Measurements from ENCODE around the gene CSF2.

DNA sequence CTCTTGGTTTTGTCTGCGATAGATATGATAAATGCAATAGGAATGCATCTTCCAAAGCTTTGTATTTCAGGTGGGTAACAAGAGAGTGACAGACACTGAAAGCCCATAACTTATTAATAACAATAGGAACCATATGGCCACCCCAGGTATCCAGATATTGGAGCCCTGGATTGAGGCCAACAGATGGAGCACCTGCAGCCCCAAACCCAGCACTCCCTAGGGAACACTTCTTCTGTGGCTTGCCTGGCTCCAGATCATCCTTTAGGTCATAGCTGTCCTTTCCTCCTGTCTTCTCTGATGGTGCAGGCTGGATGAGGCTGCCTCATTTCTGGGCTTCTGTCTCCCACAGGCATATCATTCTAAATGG is 18.2 kb upstream of the CSF2 start:
- TF ChIP-seq, protein P1, sequence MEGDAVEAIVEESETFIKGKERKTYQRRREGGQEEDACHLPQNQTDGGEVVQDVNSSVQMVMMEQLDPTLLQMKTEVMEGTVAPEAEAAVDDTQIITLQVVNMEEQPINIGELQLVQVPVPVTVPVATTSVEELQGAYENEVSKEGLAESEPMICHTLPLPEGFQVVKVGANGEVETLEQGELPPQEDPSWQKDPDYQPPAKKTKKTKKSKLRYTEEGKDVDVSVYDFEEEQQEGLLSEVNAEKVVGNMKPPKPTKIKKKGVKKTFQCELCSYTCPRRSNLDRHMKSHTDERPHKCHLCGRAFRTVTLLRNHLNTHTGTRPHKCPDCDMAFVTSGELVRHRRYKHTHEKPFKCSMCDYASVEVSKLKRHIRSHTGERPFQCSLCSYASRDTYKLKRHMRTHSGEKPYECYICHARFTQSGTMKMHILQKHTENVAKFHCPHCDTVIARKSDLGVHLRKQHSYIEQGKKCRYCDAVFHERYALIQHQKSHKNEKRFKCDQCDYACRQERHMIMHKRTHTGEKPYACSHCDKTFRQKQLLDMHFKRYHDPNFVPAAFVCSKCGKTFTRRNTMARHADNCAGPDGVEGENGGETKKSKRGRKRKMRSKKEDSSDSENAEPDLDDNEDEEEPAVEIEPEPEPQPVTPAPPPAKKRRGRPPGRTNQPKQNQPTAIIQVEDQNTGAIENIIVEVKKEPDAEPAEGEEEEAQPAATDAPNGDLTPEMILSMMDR (IDR thresholded peaks at IDR 0.05; ENCODE audit: low read depth, low read length, poor library complexity, severe bottlenecking), result no peak
- TF ChIP-seq EZH2phosphoT487 (IDR thresholded peaks at IDR 0.05; ENCODE audit: borderline replicate concordance, low read length), result no peak

Measured in DOHH2 (cell line).